HG03159 (cell line): ENCODE measurements around the gene B9D1.

ENCODE experiments used
- ATAC-seq: cut with Tn5 transposase; IDR thresholded peaks from one replicate; pipeline ENCODE4 v1.9.1; 2021; ENCODE audit warnings: mild to moderate bottlenecking, moderate library complexity; ENCODE audit not compliant: unreplicated experiment

The B9D1 gene

DNA sequence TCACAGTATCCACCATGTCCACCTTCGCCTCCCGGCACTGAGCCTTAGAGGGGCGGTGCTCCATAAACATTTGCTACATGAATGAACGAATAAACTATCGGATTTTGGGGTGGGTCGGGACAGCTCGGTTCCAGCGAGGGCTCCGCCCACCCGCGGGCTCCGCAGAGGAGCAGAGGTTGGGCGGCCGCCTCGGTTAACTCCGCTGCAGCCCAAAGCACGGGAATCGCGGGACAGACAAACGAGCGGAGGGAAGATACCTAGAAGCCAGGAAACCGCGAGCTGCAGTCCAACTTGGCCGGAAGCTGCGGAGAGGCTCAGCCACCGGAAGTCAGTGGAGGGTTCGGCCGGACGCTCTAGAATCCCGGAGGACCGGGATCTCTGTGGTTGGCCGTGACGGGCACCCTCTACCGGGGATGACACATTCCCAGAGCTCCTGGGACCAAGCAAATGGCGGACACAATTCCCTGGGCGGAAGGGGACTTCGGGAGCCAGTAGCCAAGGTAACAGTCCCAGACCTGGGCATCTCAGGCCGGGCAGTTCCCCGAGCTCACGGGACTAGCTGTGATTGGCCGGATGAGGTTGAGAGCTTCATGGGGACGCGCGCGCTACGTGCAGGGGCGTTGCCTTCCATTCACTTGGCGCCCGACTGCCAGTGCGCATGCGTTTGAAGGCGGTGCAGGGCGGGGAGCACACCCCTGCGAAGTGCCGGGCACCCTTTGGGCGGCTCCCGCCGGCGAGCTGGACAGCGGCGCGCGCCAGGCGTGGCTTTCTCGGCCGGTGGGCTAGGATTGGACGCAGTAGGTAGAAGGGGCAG is 15.3 kb upstream of the B9D1 start:
- ATAC-seq = peak; percentile 92

DNA sequence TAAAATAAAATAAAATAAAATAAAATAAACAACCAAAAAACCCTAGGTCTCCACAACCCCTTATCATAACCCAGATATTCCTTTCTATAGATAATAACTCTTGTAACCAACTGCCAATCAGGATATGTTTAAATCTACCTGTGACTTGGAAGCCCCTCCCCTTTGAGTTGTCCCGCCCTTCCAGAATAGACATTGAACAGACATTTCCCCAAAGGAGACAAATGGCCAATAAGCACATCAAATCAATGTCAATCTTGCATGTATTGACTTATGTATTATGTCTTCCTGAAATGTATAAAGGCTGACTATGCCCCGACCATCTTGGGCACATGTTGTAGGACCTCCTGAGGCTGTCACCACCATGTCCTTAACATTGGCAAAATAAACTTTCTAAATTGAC is 14.3 kb upstream of the B9D1 start:
- no peak for ATAC-seq

GRCh38 chr17:19375732-19376131 is 13.2 kb upstream of the B9D1 start:
- ATAC-seq = no peak

DNA sequence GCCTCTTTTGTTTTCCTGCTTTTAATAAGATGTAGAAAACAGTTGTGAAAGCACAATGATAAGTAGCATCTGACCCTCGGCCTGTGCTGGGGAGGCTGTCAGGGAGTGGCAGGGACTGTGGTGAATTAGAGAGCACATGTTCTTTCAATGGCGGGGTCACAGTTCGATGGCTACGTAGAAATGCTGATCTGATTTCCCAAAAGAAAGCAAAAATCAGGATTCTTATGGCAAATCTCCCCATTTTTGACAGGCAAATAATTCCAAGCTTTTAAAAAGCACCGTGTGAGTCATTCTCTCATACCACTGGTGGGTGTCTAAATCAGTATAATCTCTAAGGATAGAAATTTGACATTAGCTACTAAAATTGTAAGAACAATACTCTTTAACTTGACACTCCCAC is 11.6 kb upstream of the B9D1 start:
- ATAC-seq = no peak

- no peak for ATAC-seq
Observed at GRCh38 chr17:19372866-19373504, 10.5 kb upstream of the B9D1 start.

- ATAC-seq = no peak
Observed at GRCh38 chr17:19372439-19372838, 9.9 kb upstream of the B9D1 start.

- ATAC-seq = no peak
Observed at GRCh38 chr17:19372011-19372370, 9.5 kb upstream of the B9D1 start.

- no peak for ATAC-seq
Observed at GRCh38 chr17:19371259-19372010, 8.9 kb upstream of the B9D1 start.

DNA sequence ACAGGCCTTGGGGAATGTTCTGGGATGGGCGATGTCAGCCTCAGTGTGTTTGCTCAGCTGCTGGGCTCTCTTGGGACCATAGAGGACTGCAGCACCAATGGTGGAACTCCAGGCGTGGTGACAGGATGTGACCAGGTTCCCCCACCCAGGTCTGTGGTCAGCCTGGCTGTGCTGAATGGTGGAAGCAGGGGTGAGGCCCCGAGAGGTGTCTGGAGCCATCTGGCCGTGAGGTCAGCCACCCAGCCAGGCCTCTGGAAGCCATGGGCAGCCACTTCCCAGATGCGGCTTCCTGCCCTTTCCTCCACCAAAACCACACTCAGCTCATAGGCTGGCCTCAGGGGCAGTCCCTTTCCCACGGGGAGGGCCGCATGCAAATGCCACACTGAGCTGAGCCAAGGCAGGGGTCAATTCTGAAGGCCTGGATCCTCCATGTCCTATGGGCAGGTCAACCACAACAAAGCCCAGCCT is 8.0 kb upstream of the B9D1 start:
- no peak for ATAC-seq

DNA sequence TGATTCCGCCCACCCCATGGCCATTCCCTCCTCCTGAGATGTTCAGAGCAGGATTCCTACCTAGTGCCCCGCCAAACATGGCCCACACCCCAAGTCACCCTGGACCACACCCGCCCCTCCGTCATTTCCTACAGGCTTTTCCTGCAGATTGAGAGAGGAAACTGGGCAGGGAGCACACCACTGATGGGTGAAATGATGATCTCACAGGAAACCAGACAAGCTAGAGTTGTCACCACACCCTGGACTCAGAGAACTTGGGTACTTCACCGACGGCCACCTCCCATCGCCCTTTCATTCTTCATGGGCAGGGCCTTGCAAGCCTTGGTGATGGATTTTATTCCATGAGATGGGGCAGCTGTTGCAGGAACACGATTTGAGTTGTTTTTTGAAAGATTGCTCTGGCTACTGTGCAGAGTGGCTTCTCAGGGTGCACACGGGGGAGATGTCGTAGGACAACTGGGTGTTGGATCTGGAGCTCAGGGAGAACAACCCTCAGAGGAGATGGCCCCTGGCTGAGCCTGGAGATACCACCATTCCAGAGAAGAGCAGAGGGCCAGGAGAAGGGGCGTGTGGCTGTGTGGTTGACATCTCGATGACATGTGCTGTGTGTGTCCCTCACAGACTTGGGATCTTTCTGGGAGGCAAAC is 7.4 kb upstream of the B9D1 start:
- no peak for ATAC-seq

DNA sequence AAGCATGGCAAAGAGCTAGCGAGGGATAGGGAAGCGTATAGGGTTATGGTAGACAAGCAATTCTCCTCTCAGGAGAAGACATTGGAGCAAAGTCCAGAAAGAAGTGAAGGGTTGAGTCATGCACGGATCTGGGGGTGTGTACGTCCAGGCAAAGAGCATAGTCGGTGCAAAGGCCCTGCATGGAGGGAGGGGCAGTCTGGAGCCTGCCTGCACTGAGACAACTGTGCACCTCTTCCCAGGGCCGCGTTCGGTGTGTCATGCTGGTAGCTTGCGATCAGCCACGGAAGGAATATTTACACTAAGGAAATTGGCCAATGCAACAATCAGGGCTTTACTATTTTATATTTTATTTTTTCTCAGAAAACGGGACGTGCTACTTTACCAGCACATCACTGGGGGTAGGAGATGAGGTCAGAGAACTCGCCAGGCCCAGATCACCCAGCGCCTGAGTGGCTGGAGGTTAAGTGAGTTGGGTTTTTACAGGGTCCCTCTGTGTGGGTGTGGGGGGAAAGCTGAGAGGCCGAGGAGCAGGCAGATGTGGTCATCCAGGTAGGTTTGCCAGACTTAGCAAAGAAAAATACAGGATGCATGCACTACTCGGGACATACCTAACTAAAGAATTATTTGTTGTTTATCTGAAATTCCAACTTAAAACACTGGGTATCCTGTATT is 6.7 kb upstream of the B9D1 start:
- ATAC-seq = no peak

DNA sequence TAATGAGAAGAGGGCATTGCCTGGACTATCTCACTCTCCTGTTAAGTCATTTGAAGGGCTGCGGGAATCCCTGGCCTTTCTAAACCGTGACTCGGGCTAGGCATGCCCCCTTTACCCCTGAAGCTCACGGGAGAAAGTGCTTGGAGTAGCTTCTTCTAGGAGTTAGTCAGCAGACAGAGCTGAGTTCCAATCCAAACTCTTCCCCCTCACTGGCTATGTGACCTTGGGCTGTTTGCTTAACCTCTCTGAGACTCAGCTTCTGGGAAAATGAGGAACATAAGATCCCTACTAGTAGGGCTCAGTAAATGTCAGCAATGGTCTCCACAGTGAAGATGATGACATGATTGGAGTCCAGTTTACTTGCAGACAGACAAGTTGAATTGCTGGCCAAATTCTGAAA is 5.7 kb upstream of the B9D1 start:
- ATAC-seq = no peak

- no peak for ATAC-seq
Observed at GRCh38 chr17:19366637-19366972, 4.1 kb upstream of the B9D1 start.

DNA sequence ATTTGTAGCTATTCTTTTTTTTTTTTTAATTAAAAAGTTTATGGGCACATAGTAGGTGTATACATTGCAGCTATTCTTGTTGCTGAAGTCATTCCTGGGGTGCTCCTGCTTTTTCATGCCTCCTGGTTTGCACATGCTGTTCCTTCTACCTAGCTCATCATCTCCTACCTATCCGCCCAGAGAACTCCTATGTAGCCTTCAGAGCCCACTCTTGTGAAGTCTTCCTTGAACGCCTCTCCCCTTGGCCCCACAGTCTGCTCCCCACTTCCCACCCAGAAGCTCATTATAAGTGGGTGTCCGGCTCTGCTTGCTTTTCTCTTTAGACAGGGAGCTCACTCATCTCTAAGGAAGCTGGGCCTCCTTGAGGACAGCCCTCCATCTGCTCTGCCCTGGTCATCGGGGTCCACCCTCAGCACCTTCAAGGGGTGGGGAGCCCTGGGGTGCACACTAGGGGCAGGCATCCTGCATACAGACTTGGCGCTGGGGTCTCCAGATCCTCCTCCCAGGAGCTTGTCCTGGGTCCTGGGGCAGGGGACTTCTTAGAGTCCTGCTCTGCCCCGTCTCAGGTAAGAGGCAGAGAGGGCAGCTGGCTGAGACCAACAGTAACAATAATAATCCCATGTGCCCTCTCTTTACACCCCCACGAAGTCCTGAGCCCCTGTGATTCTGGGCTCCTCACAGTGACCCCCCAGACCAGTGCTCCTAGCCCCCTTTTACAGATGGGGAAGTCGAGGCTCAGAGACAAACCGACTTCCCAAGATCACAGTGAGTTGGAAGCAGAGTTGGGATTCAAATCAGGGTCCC is 3.5 kb upstream of the B9D1 start:
- ATAC-seq = no peak

GRCh38 chr17:19365499-19365817 is 2.9 kb upstream of the B9D1 start:
- no peak for ATAC-seq

DNA sequence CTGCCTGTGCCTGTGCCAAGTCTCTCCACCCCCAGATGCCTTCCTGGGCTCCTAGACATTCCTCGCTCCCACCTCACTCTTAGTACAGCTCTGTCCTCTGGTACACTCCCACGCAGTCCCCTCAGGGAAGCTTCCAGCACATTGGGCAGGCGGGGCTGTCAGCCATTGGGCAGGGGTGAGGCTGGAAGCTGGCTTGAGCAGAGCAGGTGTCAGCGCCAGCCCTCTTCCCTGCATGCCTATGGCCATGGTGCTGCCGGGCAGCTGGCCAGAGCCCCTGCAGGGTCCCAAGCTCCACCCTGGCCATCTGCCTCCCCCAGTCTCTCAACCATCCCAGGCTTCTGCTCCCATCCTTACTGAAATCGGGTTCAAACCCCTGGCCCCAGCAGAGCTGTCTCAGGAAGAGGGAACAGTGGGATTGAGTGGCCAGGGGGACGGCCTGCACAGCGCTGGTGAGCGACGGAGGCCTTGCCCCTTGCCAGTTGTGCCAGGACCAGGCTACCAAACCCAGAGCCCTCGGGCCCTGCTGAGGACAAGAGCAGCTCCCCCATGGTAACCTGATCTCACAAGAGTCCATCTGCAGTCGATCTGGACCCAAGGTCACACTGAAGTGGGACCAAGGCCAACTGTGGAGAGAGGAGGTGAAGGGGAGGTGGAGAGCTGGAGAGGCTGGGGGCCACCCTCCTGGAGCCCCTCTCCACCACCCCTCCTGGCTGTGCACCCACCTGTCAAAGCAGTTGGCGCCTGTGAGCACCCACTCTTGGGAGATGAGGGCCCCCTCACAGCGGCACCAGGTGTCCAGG is 2.4 kb upstream of the B9D1 start:
- ATAC-seq = no peak

GRCh38 chr17:19363460-19364035 is 1.0 kb upstream of the B9D1 start:
- no peak for ATAC-seq

GRCh38 chr17:19363114-19363438 is 553 bp upstream of the B9D1 start:
- ATAC-seq = no peak

DNA sequence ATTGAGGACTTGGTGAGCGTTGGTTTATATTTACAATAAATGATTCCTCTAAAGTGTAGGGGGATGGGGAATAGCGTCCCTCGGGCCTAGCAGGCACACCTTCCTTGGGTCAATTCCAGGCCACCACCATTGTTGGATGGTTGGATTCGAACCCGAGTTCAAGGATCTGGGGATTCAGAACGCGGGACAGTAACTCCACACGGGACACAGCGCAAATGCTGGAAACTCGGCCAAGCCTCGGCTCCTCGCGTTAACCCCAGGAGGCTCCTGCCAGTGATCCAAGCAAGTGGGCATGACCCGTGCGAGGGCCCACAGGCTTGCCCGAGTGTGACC is 613 bp downstream of the B9D1 start:
- no peak for ATAC-seq
